ENCODE measurements around the gene PCDHB11.
"Not testable (repeated sequence)": the region's sequence is repeated elsewhere in the genome, so short reads cannot be mapped to it uniquely, and the experiment has no call there.

The PCDHB11 gene

GRCh38 chr5:141180313-141180712 is 19.1 kb upstream of the PCDHB11 start:
- H3K9me3 Mint-ChIP-seq = peaks cover 40% of the 10 kb centered on the region
- no peak overlapping the region for H3K4me3 Mint-ChIP-seq
- H3K27me3 Mint-ChIP-seq (ENCODE audit: low read depth) = peaks cover 3% of the 10 kb centered on the region
- peaks cover 40% of the 10 kb centered on the region for H3K36me3 Mint-ChIP-seq (ENCODE audit: low read depth)
- no peak for TF ChIP-seq CTCF (IDR thresholded peaks at IDR 0.05; ENCODE audit: unreplicated experiment in 3 of 3)
- H3K4me1 Mint-ChIP-seq = no peaks in the 10 kb centered on the region
- no peak overlapping the region for H3K27ac Mint-ChIP-seq

GRCh38 chr5:141182248-141182647 is 17.2 kb upstream of the PCDHB11 start, which contains the start of gene PCDHB16:
TSS of gene PCDHB16 (plus strand) at chr5:141182387. CDS start at chr5:141182560, 173 bp downstream.
- TF ChIP-seq CTCF (IDR thresholded peaks at IDR 0.05; ENCODE audit: unreplicated experiment in 3 of 3) = peak; percentile 33 to 50 (median 35)
- Mint-ChIP-seq H3K4me1 (no peaks in the 10 kb centered on the region), H3K4me3 (peak within 1 kb of the TSS; percentile 89 to 94 (median 91)), H3K9me3 (peaks cover 55% of the 10 kb centered on the region), H3K27me3 (ENCODE audit: low read depth) (peaks cover 3% of the 10 kb centered on the region), H3K36me3 (ENCODE audit: low read depth) (peaks cover 57% of the 10 kb centered on the region), H3K27ac (peak within 1 kb of the TSS; percentile 90 to 99 (median 98))

GRCh38 chr5:141184117-141184855 is 15.1 kb upstream of the PCDHB11 start:
- H3K27me3 Mint-ChIP-seq (ENCODE audit: low read depth); H3K4me3 Mint-ChIP-seq; H3K27ac Mint-ChIP-seq; H3K4me1 Mint-ChIP-seq: not testable (repeated sequence)
- Mint-ChIP-seq H3K9me3 (peaks cover 67% of the 10 kb centered on the region), H3K36me3 (ENCODE audit: low read depth) (peaks cover 72% of the 10 kb centered on the region)

- TF ChIP-seq CTCF (IDR thresholded peaks at IDR 0.05; ENCODE audit: unreplicated experiment in 3 of 3) = peak; percentile 13 to 40 (median 27)
- peak within 1 kb of the TSS; percentile 35 to 80 (median 77) for H3K27ac Mint-ChIP-seq
- peaks cover 67% of the 10 kb centered on the region for H3K9me3 Mint-ChIP-seq
- peak within 1 kb of the TSS; percentile 71 to 83 (median 81) for H3K4me3 Mint-ChIP-seq
- H3K4me1 Mint-ChIP-seq = no peaks in the 10 kb centered on the region
- H3K27me3 Mint-ChIP-seq (ENCODE audit: low read depth) = peaks cover 3% of the 10 kb centered on the region
- peaks cover 85% of the 10 kb centered on the region for H3K36me3 Mint-ChIP-seq (ENCODE audit: low read depth)
These were observed 12.4 kb upstream of the PCDHB11 start, which contains the start of gene PCDHB9 for GRCh38 chr5:141186897-141187512. TSS of gene PCDHB9 (plus strand) at chr5:141187161. CDS start at chr5:141187319, 158 bp downstream.

- H3K27me3 Mint-ChIP-seq (ENCODE audit: low read depth); H3K4me1 Mint-ChIP-seq; H3K27ac Mint-ChIP-seq; H3K4me3 Mint-ChIP-seq: not testable (repeated sequence)
- peaks cover 85% of the 10 kb centered on the region for H3K36me3 Mint-ChIP-seq (ENCODE audit: low read depth)
- H3K9me3 Mint-ChIP-seq = peaks cover 66% of the 10 kb centered on the region
These were observed 10.7 kb upstream of the PCDHB11 start for GRCh38 chr5:141188682-141189081.

GRCh38 chr5:141189131-141189530 is 10.3 kb upstream of the PCDHB11 start:
- peaks cover 84% of the 10 kb centered on the region for H3K36me3 Mint-ChIP-seq (ENCODE audit: low read depth)
- H3K4me3 Mint-ChIP-seq = not testable (repeated sequence)

GRCh38 chr5:141192110-141192725 is 7.2 kb upstream of the PCDHB11 start, which contains the start of gene PCDHB10:
TSS of gene PCDHB10 (plus strand) at chr5:141192353. CDS start at chr5:141192553, 200 bp downstream.
- Mint-ChIP-seq H3K27me3 (ENCODE audit: low read depth) (no peaks in the 10 kb centered on the region), H3K27ac (peak within 1 kb of the TSS; percentile 67 to 76 (median 75)), H3K4me3 (peak within 1 kb of the TSS; percentile 75 to 90 (median 84)), H3K4me1 (no peaks in the 10 kb centered on the region), H3K9me3 (peaks cover 58% of the 10 kb centered on the region), H3K36me3 (ENCODE audit: low read depth) (peaks cover 80% of the 10 kb centered on the region)
- peak; percentile 26 to 38 (median 30) for TF ChIP-seq CTCF (IDR thresholded peaks at IDR 0.05; ENCODE audit: unreplicated experiment in 3 of 3)

More at GRCh38 chr5:141189131-141189530, 10.3 kb upstream of the PCDHB11 start:
- not testable (repeated sequence) for H3K4me1 Mint-ChIP-seq; H3K27me3 Mint-ChIP-seq (ENCODE audit: low read depth); H3K27ac Mint-ChIP-seq
- peaks cover 65% of the 10 kb centered on the region for H3K9me3 Mint-ChIP-seq

- not testable (repeated sequence) for H3K4me1 Mint-ChIP-seq; H3K27me3 Mint-ChIP-seq (ENCODE audit: low read depth); H3K4me3 Mint-ChIP-seq; H3K27ac Mint-ChIP-seq
- peaks cover 83% of the 10 kb centered on the region for H3K36me3 Mint-ChIP-seq (ENCODE audit: low read depth)
- peaks cover 67% of the 10 kb centered on the region for H3K9me3 Mint-ChIP-seq
These were observed 5.1 kb upstream of the PCDHB11 start for GRCh38 chr5:141194332-141194731.

Data from nephron (organoid).